ENCODE results near the gene GNB2. TPM values are rescaled to one million over a fixed set of nuclear protein-coding genes. Genes with fewer than 3 reads are reported as not detected.

GNB2 gene
- total and polyA plus RNA-seq, 2 of the 13 experiments (the other 11 are each of a cell fraction or from before 2014, with no cell fraction given) = 48.3 to 67.1 TPM

DNA sequence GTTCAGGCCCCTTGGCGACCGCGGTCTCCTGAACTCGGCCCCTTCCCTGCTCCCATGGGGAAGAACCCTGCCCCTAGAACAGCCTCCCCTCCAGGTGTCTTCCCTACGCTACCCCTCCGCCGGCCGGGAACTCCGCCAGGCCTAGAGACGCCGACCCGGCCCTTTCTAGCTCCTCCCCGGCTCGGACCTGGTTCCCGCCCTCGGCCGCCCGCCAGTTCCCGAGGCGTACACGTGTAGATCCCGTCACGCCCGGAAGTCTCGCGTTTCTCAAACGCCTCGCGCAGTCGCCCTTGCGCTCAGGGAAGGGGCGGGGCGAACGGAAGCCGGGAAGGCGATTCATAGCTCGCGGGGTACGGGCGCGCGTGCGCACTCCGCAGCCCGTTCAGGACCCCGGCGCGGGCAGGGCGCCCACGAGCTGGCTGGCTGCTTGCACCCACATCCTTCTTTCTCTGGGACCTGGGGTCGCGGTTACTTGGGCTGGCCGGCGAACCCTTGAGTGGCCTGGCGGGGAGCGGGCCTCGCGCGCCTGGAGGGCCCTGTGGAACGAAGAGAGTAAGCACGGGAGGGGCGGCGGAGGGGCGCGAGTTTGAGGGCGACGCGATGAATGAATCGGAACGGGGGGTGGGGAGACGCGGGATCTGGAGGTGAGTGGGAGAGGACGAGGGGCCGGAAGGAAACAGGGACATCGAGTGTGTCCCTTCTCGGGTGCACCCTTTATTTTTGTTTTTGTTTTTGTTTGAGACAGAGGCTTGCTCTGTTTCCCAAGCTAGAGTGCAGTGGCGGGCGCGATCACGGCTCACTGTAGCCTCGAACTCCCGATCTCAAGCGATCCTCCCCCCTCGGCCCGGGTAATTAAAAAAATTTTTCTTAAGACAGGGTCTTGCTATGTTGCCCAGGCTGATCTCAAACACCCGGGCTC is 32.5 kb downstream of the GNB2 start, which contains the start of gene POP7 (continued):
- no peak for TF ChIP-seq ZNF296 (CRISPR knock-in tag; conservative IDR thresholded peaks at IDR 0.05)
- no peak for TF ChIP-seq LCORL (IDR thresholded peaks at IDR 0.05)
- TF ChIP-seq LCORL (CRISPR knock-in tag; IDR thresholded peaks at IDR 0.05) = no peak
- TF ChIP-seq, protein P1, sequence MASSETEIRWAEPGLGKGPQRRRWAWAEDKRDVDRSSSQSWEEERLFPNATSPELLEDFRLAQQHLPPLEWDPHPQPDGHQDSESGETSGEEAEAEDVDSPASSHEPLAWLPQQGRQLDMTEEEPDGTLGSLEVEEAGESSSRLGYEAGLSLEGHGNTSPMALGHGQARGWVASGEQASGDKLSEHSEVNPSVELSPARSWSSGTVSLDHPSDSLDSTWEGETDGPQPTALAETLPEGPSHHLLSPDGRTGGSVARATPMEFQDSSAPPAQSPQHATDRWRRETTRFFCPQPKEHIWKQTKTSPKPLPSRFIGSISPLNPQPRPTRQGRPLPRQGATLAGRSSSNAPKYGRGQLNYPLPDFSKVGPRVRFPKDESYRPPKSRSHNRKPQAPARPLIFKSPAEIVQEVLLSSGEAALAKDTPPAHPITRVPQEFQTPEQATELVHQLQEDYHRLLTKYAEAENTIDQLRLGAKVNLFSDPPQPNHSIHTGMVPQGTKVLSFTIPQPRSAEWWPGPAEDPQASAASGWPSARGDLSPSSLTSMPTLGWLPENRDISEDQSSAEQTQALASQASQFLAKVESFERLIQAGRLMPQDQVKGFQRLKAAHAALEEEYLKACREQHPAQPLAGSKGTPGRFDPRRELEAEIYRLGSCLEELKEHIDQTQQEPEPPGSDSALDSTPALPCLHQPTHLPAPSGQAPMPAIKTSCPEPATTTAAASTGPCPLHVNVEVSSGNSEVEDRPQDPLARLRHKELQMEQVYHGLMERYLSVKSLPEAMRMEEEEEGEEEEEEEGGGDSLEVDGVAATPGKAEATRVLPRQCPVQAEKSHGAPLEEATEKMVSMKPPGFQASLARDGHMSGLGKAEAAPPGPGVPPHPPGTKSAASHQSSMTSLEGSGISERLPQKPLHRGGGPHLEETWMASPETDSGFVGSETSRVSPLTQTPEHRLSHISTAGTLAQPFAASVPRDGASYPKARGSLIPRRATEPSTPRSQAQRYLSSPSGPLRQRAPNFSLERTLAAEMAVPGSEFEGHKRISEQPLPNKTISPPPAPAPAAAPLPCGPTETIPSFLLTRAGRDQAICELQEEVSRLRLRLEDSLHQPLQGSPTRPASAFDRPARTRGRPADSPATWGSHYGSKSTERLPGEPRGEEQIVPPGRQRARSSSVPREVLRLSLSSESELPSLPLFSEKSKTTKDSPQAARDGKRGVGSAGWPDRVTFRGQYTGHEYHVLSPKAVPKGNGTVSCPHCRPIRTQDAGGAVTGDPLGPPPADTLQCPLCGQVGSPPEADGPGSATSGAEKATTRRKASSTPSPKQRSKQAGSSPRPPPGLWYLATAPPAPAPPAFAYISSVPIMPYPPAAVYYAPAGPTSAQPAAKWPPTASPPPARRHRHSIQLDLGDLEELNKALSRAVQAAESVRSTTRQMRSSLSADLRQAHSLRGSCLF (CRISPR knock-in tag; IDR thresholded peaks at IDR 0.05; ENCODE audit: borderline replicate concordance) = no peak
- peak; percentile 81 for TF ChIP-seq ZNF816 (CRISPR knock-in tag; IDR thresholded peaks at IDR 0.05; ENCODE audit: borderline replicate concordance)
- TF ChIP-seq NR2F1 (CRISPR knock-in tag; IDR thresholded peaks at IDR 0.05) = no peak
- no peak for TF ChIP-seq ZBTB33 (CRISPR knock-in tag; IDR thresholded peaks at IDR 0.05)
- TF ChIP-seq REL (CRISPR knock-in tag; conservative IDR thresholded peaks at IDR 0.05) = no peak
- TF ChIP-seq ZNF557 (CRISPR knock-in tag; IDR thresholded peaks at IDR 0.05) = no peak
- TF ChIP-seq MIER2 (CRISPR knock-in tag; IDR thresholded peaks at IDR 0.05) = no peak
- TF ChIP-seq ZNF546 (CRISPR knock-in tag; conservative IDR thresholded peaks at IDR 0.05) = peak; percentile 74; the same call in 1 of the 2 replicates
- TF ChIP-seq ZNF670 (CRISPR knock-in tag; IDR thresholded peaks at IDR 0.05; ENCODE audit: borderline replicate concordance) = peak; percentile 83; the same call in 1 of the 2 replicates
- no peak for TF ChIP-seq EHMT2 (IDR thresholded peaks at IDR 0.05; ENCODE audit: borderline replicate concordance, low read depth, low read length)
- TF ChIP-seq ZNF75D (CRISPR knock-in tag; IDR thresholded peaks at IDR 0.05; ENCODE audit: borderline replicate concordance) = no peak
- peak; percentile 97 for TF ChIP-seq TFDP2 (CRISPR knock-in tag; IDR thresholded peaks at IDR 0.05)
- TF ChIP-seq ZNF530 (CRISPR knock-in tag; IDR thresholded peaks at IDR 0.05; ENCODE audit: low read depth) = no peak
- TF ChIP-seq ZNF567 (CRISPR knock-in tag; IDR thresholded peaks at IDR 0.05; ENCODE audit: borderline replicate concordance) = no peak
- TF ChIP-seq TRAFD1 (CRISPR knock-in tag; IDR thresholded peaks at IDR 0.05; ENCODE audit: borderline replicate concordance) = peak; percentile 71; the same call in 1 of the 2 replicates
- TF ChIP-seq NFIC (IDR thresholded peaks at IDR 0.05; ENCODE audit: low read length) = no peak
